Mesothelial cell of epicardium (in vitro differentiated cells): ENCODE data around the gene CECR2. TPM values are rescaled to one million over a fixed set of nuclear protein-coding genes. Genes with fewer than 3 reads are reported as not detected.

Experiments
- DNase-seq, 2 experiments: peaks; one replicate each; pipeline ENCODE4 v3.0.0; 2021; ENCODE audit warnings: low spot score in 2 of 2; ENCODE audit not compliant: unreplicated experiment in 2 of 2
- H3K27ac Mint-ChIP-seq: 2 replicates; pipeline ENCODE4 v1.8.0; 2021; ENCODE audit warnings: mixed read lengths
- H3K27me3 Mint-ChIP-seq: 2 replicates; pipeline ENCODE4 v1.8.0; 2021; ENCODE audit warnings: low read depth, mixed read lengths
- H3K36me3 Mint-ChIP-seq: 2 replicates; pipeline ENCODE4 v1.8.0; 2021; ENCODE audit warnings: mixed read lengths
- H3K4me1 Mint-ChIP-seq: 2 replicates; pipeline ENCODE4 v1.8.0; 2021; ENCODE audit warnings: mixed read lengths
- H3K4me3 Mint-ChIP-seq: 2 replicates; pipeline ENCODE4 v1.8.0; 2021; ENCODE audit warnings: mild to moderate bottlenecking, moderate library complexity, mixed read lengths
- H3K9me3 Mint-ChIP-seq: 2 replicates; pipeline ENCODE4 v1.8.0; 2021; ENCODE audit warnings: mixed read lengths
- total RNA-seq: library from RNA; stranded (reverse); gene quantifications from 3 replicates; pipeline ENCODE4 v1.2.1, GENCODE V29; 2021
- TF ChIP-seq, protein P1 (sequence below): fragments of 200-600 bp; sonication (generic); IDR thresholded peaks from one replicate; pipeline ENCODE4 v1.5.0; 2021; ENCODE audit warnings: antibody characterized with exemption; ENCODE audit not compliant: unreplicated experiment

The CECR2 gene
- total RNA-seq, 1 donor from 2014 or later = 15.0 TPM

DNA sequence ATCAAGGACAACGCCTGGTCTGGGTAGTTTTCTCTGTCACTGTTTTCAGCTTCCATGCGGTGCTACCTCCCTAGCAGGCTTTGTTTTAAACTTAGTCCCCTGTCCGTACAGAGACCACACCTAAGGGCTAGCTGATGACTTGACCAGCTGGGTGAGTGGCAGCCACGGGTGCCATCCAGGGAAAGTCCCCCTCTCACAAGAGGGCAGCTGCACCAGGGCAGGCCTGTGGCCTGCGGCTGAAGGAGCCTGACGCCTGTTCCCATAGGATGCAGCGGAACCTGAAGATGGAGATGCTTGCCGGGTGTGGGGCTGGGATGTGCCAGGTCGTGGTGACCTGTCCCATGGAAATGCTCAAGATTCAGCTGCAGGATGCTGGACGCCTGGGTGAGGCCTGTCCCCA lies 213.9 kb downstream of the CECR2 start:
- Mint-ChIP-seq H3K4me3 (no peak overlapping the region), H3K27ac (no peak overlapping the region), H3K27me3 (no peaks in the 10 kb centered on the region), H3K36me3 (no peaks in the 10 kb centered on the region), H3K4me1 (peaks cover 7% of the 10 kb centered on the region), H3K9me3 (no peaks in the 10 kb centered on the region)
- DNase-seq = no peak
- TF ChIP-seq, protein P1, sequence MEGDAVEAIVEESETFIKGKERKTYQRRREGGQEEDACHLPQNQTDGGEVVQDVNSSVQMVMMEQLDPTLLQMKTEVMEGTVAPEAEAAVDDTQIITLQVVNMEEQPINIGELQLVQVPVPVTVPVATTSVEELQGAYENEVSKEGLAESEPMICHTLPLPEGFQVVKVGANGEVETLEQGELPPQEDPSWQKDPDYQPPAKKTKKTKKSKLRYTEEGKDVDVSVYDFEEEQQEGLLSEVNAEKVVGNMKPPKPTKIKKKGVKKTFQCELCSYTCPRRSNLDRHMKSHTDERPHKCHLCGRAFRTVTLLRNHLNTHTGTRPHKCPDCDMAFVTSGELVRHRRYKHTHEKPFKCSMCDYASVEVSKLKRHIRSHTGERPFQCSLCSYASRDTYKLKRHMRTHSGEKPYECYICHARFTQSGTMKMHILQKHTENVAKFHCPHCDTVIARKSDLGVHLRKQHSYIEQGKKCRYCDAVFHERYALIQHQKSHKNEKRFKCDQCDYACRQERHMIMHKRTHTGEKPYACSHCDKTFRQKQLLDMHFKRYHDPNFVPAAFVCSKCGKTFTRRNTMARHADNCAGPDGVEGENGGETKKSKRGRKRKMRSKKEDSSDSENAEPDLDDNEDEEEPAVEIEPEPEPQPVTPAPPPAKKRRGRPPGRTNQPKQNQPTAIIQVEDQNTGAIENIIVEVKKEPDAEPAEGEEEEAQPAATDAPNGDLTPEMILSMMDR = no peak

DNA sequence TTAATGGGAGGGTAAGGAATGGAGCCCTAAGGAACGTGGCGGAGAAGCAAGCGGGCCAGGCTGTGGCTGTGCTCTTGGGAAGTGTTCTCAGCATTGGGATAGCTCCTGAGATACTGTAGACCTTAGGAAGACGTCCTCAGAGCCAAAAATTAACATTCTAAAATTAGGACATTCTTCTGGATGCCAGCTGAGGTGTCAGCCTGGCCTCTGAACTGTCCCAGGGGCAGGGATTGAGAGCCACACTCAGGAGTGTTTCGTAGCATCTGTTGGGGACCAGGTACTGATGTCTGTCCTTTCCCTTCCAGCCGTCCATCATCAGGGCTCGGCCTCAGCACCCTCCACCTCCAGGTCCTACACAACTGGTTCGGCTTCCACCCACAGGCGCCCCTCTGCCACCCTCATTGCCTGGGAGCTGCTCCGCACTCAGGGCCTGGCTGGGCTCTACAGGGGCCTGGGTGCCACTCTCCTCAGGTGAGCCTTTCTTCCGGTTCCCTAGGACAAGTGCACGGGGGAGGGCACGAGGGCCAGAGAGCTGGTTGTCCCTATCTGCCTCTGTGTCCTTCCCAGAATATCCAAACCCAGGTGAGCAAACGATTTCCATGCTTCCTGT lies 217.7 kb downstream of the CECR2 start:
- no peaks in the 10 kb centered on the region for H3K9me3 Mint-ChIP-seq
- TF ChIP-seq, protein P1 = no peak
- peaks cover 7% of the 10 kb centered on the region for H3K36me3 Mint-ChIP-seq
- no peaks in the 10 kb centered on the region for H3K27me3 Mint-ChIP-seq
- no peak overlapping the region for H3K27ac Mint-ChIP-seq
- H3K4me3 Mint-ChIP-seq = no peak overlapping the region
- H3K4me1 Mint-ChIP-seq = no peaks in the 10 kb centered on the region
- no peak for DNase-seq

DNA sequence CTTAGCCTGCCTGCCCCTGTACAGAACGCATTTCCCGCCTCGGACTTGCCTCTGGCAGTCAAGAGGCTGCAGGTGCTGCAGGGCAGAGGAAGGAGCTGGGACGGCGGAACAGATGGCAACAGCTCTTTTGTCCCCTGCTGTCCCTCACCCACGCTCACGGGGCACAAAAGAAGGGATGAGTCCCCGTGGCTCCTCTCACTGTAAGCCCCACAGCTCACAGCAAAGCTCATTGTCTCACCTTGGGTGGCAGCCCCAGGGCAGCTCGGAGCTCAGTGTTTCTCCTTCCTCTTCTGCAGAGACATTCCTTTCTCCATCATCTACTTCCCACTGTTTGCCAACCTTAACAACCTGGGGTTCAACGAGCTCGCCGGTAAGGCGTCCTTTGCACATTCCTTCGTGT lies 218.4 kb downstream of the CECR2 start:
- H3K36me3 Mint-ChIP-seq = peaks cover 13% of the 10 kb centered on the region
- TF ChIP-seq, protein P1 = no peak
- no peaks in the 10 kb centered on the region for H3K9me3 Mint-ChIP-seq
- DNase-seq = no peak
- H3K4me1 Mint-ChIP-seq = no peaks in the 10 kb centered on the region
- no peak overlapping the region for H3K4me3 Mint-ChIP-seq
- no peaks in the 10 kb centered on the region for H3K27me3 Mint-ChIP-seq
- H3K27ac Mint-ChIP-seq = no peak overlapping the region

DNA sequence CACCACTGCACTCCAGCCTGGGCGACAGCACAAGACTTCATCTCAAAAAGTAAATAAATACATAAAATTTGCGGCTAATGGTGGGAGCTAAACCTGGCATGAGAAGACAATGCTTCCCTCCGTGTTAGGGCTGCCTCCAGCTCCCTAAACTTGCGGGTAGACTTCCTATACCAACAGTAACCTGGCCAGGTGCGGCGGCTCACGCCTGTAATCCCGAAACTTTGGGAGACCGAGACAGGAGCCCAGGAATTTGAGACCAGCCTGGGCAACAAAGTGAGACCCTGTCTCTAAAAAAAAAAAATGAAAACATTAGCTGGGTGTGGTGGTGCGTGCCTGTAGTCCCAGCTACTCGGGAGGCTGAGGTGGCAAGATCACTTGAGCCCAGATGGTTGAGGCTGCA lies 219.3 kb downstream of the CECR2 start:
- no peak for DNase-seq
- Mint-ChIP-seq H3K9me3 (no peaks in the 10 kb centered on the region), H3K36me3 (peaks cover 20% of the 10 kb centered on the region), H3K4me1 (no peaks in the 10 kb centered on the region), H3K4me3 (no peak overlapping the region), H3K27me3 (no peaks in the 10 kb centered on the region), H3K27ac (no peak overlapping the region)
- TF ChIP-seq, protein P1 = no peak

DNA sequence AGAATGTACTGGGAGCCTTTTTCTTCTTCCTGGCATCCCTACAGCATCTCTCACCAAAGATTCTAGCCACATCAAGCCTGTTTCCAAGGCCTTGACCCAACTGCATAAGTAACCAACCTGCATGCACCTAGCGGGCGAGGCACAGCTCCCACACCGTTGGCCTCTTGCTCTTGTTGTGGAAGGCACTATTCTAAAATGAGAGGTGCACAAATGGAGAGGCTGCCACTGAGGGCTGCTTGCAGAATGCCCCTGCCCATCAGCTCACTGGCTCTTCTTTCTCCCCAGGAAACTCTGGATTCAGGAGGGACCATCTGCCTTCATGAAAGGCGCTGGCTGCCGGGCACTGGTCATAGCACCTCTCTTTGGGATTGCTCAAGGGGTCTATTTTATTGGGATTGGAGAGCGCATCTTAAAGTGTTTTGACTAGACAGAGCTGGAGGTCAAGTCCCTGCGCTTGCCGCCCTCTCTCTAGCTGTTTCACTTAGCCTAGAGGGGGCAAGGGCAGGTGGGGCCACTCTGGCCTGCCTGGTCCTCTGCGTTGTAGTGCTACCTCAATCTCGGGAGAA lies 220.6 kb downstream of the CECR2 start:
- Mint-ChIP-seq H3K27ac (no peak overlapping the region), H3K4me1 (no peaks in the 10 kb centered on the region), H3K36me3 (peaks cover 29% of the 10 kb centered on the region), H3K27me3 (no peaks in the 10 kb centered on the region), H3K9me3 (no peaks in the 10 kb centered on the region), H3K4me3 (no peak overlapping the region)
- TF ChIP-seq, protein P1 = no peak
- DNase-seq = no peak
